Inflammatory macrophage (primary cell): ENCODE data around the gene SDC1.

ENCODE experiments used
- DNase-seq, 2 donors: peaks; one replicate each; pipeline ENCODE4 v3.0.0-alpha.2; 2020 to 2022

SDC1 gene

DNA sequence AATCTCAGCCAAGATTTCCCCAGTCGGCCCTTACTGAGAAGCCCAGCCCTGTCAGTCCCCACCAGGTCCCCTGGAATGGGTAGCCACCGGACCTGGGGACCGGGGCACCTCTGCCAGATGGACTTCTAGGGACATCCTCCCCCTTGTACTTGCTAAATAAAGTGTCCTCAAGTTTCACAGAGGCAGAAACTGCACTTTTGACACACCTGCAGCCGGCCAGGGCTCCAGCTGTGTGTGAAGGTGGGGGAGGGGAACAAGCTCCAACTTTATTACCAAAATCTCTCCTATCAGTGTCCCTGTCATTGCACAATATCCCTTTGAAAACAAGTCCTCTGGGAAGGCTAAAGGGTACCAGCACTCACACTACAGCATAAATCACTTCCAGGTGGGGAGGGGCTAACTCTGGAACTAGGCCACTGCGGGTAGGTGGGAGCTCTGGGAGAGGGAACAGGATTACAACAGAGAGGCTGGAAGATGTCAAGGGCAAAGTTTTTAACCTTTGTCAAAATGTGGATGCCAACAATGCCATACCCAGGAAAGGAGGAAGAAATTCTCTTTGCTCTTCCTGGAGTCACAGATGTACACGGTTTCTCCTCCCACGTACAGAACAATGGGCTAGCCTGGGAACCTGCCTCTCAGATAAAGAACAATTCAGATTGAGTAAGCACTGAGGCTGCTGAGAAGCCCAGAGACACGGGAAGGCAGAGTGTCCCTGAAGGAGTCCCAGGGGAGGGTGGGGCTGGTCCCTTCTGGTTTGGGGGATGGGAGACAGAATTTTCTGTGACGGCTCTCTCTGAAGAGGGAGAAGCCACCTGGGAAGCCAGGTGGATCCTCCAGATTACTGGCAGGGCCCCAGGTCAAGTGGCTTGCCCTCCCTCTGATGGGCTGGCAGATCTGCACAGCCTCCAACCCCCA, 11.0 kb downstream of the SDC1 start:
- no peak for DNase-seq

DNA sequence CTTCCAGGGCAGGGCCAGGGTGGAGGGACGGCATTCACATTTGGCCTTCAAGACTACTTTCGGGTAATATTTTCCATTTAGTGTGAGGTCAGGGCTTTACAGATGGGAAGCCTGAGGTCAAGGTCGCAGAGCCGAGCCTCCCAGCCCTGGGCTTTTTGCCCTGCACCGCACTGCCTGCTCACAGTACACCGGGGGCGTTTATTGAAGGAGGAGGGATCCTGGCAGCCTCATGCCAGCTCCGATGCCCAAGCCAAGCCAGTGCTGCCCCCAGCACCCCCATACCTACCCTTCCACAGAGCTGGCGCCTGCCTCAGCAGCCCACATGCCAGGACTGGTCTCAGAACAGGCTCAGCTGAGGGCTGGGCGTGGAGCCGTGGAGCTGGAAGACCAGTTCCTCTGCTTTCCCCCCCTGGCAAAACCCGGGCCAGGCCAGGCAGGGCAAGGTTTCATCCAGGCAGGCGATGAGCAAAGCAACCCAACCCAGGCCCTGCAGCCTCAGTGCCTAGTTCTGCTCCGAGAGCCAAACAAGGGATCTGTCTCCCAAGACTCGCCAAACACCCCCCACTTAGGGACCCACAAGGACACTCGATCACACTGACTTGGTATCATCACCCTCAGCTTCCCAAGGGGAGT, 11.9 kb downstream of the SDC1 start:
- DNase-seq = no peak

DNA sequence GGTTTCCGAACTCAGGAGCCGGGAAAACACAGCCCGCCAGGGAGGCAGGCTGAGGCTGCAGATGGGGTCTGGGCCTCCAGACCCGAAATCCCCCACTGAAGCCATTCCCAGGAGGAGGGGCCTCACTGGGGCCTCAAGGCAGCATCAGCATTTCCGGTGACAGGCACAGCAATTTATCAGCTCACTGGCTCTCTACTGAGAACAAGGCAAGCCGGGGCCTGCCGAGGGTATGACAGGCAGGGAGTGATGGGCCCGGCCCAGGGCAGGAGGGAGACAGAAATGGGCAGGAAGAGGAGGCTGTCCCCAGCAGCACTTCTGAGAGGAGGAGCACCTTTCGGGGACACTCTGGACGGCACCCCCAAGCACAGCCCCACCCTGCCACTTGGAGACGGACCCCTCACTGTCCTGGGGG, 12.5 kb downstream of the SDC1 start:
- no peak for DNase-seq

DNA sequence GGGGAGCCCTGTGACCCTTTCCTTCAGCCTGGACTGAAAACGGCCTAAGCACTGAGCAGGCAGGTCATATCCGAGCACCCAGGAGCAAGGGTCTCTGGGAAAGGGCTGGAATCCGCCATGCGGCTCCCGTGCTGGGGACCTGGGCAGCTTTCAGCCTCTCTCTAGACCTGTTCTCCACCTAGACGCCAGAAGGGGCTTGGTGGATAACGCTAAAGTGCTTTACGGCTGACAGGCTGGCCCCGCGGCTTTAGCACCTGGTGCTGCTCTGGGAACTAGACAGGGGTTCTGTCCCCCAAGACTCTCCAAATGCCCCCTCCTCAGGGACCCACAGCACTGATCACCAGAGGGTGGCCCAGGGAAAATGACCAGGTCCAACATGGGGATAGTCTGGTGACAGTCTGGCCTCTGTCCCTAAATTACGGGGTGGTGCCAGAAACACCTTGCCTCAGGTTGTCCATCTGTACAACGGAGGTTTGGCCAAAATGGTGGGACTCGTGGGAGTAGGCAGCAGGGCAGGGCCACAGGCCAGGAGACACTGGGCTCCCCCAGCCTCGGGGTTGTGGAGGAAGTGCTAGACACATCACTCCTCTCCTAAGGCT, 13.0 kb downstream of the SDC1 start:
- DNase-seq = no peak

DNA sequence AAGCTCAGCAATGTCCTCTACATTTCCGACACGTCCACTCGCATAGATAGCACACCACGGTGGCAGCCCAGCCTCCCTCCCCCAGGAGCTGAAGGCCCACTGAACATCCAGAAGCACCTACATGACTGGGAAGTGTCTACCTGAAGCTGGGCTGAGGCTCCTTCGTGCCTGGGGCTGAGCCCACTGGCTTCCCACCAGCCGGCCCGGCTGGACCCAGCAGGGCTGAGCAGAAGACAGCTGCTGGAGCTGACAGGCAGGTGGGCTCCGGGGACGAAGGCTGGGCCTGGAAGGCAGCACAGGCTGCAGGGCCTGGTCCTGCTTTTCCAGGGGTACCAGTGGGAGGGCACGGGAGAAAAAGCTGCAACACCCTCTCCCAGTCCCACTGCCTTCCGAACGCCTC, 13.5 kb downstream of the SDC1 start:
- DNase-seq = no peak

DNA sequence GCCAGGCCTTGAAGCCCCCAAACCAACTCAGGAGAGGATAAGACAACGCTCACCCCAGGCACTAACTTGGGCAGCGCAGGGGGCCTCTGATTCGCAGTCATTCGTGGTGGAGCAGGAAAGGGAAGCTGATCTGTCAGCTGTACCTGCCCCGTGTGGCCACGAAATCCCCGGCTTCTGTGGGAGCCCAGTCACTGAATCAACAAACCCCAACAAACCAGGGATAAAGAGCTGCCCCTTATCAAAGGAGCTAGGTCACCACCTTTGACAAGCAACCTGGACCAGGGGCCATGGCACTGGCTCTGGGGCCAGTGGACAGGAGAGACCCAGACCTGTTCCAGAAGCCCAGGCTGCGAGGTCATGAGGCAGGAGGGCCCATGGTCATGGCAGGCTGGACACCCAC, 14.5 kb downstream of the SDC1 start:
- no peak for DNase-seq

DNA sequence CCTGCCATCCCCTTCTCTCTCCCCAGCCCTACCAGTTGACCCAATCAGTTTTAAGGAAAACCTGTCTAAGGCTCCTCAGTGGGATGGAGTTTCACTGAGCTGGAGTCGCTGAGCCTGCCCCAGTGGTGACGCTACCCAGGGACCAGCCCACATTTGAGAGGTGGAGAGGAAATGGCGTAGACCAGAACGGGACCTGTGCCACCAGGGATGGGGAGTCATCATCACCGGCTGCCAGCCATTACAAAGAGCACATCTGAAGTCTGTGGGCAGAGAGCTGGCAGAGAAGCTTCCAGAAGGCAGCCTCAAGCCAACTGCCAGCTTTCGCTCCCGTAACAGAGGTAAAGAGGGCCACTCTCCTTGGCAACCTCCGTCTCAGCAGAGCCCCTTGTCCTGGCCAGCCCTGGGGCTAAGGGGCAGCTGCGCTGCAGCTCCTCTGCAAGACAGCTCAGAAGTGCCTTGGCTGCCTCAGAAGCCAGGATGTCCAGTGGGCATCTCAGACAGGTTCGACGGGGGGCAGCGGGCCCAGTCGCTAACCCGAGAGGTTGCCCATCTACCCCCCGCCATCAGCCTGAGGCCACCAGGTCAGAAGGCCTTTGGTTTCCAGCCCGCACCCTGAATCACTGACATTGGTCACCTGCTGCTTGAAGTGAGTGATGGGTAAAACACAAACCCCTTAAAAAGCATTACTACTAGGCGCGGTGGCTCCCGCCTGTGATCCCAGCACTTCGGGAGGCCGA, 15.4 kb downstream of the SDC1 start:
- DNase-seq = no peak

DNA sequence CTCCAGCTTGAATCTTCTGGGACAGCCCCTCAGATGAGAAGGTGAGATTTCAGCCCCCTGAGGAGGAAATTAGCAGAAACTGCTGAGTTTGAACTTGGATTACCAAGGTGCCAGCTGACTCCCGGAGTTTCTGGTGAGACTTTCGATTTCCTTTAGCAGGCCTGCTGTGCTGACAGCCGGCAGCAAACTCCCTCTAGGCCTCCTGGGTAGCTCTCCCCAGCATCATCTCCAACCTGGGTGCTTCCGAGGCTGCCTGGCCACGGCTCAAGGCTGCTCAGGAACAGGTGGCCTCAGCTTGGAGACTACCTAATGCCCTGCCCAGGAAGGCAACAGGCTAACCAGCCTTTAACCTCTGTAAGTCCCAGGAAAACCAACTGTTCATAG, 16.5 kb downstream of the SDC1 start:
- DNase-seq = no peak

DNA sequence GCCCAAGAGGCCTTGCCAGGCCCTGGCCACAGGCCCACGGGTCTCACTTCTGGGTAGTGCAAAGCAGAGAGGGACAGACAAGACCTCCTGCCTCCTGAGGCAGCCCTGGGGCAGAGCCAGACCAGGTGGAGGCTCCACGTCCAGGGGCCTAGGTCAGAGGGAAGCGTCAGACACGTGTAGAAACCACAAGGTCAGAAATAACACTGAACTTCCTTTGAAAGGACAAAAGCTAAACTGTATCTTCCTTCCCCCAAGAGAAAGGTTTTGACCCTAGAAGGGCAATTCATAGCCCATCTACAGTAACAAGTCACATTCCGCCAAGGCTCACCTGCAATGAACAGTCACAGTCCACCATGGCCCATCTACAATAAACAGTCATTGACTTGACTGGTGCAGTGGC, 17.9 kb downstream of the SDC1 start:
- no peak for DNase-seq

DNA sequence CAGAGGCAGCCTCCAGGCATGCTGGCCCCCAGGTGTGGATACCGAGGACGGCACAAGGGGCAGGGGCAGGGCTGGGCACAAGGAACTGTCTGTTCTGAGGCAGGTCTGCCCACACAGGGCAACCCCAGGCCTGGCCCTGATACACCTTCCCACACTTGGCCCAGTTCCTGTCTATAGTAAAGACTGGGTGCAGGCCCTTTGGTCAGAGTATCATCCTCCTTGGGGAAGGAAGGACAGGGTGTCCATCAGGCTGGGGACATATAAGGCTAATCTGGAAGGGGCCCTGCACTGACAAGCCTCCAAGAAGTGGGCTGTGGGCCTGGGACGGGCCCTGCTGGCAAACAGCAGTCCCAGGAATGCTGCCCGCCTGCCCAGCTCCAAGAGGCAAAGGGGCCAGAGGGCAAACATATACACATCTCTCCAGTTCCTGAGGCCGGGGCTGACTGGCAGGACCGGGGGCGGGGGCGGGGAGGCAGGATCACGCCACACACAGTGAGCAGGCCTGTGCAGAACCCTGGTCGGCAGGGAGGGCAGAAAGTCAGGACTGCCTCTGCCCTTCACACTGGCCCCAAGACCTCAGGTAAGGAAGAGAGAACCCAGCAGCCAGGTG, 18.9 kb downstream of the SDC1 start:
- DNase-seq = no peak

DNA sequence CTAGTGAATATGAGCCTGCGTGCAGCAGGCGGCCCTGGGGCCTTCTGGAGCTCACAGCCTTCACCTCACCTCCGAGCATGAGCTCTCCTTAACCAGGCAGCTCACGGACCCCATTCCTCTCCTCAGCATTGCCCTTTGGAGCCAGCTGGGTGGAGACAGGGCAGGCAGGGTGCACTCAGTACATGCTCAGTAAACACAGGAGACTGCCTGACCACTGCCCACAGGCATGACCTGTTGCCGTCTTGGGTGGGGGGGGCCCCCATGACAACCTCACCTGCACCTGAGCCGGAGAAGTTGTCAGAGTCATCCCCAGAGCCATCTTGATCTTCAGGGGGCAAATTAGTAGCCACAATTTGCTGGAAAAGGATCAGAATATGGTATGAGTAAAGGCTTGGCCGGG, 19.9 kb downstream of the SDC1 start:
- DNase-seq = no peak

DNA sequence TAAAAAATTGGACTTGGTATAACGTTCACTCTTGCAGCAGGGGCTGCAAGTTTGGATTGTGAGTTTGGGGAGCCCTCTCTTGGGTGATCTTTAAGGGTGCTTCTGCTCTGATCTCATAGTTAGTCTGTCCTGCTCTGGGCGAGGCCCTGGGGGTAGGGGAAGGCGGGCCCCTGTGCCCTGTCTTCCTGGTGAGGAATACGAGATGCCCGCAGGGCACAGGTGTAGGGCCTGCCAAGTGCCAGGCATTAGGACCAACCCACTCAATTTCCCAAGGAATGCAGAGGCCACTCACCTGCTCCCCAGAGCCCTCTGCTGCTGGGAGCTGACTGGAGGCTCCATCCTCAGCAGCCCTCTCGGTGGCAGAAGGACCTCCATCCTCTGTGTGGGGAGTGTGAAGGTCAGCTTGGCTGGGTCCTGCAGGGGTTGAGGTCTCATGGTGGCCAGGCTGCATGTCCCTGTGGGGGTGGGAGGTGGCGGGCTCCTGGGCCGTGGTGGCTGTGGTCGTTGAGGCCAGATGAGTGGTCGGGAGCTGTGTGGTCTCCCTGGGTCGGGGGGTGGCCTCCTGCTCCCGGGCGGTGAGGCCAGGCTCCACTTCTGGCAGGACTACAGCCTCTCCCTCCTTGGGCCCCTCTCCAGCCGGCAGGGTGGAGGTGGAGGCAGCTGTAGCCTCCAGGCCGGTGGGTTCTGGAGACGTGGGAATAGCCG, 21.3 kb downstream of the SDC1 start:
- no peak for DNase-seq

DNA sequence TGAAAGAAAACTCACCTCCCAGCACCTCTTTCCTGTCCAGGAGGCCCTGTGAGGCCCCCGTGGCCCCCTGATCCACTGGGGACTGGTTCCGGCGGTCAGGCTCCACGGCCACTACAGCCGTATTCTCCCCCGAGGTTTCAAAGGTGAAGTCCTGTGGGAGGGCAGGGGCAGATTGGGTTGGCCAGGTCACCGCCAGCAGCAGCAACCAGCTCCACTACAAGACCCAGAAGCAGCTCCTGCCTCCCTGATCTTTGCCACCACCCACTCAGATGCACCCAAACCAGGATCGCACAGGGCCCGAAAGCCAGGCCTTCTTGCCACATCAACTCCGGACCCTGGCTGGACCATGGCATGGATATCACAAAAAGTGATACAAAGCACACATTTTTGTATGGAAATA, 21.9 kb downstream of the SDC1 start:
- no peak for DNase-seq

DNA sequence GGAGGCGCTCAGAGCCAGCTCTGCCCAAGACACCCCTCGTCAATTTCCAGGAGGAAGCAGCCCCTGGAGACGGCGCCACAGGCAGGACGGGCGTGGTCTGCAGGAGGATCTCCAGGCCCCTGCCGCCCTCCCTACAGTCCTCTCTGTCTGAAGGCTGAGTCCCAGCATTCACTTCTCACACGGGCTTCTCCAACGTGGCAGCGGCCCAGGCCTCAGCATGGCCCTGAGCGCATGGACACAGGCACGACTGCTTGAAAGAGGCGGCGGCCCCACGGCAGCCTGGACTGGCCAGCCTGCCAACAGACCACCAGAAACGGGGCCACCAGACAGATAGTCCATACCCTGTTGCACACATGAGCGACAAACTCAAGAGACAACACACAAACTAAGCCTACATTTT, 23.3 kb downstream of the SDC1 start:
- DNase-seq = no peak

DNA sequence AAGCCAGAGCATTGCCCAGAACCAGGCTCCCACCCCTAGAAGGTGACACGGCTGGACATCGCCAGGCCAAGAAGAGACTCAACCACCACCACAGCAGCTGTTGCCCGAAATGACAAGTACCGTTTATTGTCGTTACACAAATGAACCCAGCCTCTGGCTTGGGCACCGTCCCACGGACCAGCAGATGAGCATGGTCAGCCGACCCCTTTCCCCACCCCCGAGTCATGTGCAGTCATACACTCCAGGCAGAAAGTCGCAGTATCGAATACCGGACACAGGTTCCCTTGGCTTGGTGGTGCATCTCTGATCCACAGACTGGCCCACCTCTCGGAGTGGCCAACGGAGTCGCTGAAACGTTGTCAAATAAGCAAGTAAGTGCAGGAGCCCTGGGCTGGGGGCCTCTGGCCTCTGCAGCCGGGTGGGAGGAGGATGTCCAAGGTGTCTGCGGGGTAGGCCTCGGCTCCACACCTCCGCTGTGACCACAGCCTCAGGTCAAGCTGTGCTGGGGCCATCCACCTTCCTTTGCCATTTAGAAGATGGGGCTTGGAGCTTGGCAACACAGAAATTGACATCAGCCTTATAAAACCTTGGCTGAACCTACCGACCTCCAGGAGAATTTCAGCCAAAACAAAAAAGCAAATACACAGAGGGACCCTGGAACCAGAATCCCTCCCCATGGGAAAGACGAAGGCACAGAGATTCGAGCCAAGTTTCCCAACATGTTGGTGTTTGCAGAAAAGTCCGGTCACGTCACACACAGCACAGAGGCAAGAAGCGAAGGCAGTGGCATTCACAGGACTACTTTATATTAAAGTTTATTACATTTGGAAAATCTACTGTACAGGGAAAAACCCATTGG, 24.0 kb downstream of the SDC1 start:
- DNase-seq = no peak

DNA sequence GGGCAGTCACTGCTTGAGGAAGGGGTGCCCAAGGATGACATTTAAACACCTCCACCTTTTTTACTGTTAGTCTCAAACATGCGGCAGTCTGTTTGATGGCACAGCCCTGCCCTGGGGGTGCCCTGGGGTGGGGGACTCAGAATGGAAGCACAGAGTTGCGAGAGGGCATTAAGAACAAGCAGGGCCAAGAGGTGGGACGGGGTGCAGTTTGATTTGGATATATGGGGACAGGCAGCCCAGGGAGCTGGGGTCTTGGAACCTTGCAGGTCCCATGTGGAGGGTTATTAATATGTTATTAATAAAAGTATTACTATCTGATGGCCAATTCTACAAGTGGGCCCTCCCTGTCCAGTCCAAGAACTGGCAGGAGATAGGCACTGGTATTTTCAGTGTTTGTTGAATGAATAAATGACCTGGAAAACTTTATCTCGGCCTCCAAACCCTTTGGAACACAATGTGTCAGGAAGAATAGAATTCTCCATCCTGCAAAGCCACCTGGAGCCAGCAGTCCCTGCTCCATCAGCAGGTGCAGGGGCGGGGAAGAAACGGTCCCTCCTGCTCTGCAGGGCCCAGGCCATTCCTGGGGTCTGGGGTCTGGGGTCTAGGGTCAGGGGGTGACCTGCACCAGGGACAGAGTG, 25.2 kb downstream of the SDC1 start:
- DNase-seq = no peak

DNA sequence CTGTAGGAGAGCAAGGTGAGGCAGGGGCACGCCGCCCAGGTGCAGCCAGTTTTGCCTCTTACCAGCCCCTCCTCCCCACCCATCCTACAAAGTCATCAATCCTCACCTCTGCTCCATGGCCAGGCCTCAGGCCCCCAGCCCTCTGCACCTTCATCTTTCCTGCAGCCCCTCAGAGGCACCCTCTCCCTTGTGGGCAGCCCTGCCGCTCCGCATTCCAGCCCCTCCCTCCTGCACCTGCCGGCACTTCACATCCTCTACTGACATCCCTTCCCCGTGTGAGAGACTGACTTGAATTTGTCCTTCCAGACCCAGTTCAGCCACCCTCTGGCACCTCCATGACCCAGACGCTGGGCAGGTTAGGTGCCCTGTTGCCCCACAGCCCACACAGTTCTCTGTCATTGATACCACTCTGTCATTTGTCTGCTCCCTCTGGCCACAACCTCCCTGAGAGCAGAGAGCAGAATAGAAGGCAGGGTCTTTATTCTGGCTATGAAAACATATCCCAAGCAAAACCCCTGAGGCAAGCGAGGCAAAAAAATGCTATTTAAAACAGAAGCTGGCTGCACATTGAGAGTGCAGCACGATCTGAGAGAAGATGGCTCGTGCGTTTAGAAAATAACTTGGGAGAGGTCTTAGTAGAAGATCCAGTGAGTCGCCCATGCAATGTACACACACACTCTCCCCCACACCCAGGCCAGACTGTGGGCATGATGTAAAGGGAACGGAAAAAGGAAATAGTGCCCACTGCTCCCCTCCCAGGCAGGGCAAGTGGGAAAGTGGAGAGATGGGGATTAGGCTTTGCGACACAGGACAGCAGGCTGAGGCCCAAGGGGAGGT, 25.9 kb downstream of the SDC1 start:
- DNase-seq = peak in 1 of 2 donors; percentile 50

DNA sequence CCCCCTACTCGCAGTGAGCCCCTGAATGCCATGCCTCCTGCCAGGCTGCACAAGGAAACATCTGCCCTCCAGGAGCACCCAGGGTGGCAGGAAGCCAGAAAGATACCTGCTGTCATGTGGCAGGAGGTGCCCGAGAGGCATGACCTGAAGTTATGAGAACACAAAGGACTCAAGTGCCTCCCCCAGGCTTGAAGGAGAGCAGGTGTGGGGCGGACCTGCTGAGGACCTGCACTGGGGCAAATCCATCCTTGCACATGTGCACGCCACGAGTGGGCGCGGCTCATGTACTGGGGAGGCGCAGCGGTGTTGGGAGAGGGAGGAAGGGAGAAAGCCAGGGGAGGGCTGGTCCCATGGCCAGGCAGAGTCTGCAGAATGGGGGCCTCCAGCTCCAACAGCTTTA, 26.9 kb downstream of the SDC1 start:
- no peak for DNase-seq

DNA sequence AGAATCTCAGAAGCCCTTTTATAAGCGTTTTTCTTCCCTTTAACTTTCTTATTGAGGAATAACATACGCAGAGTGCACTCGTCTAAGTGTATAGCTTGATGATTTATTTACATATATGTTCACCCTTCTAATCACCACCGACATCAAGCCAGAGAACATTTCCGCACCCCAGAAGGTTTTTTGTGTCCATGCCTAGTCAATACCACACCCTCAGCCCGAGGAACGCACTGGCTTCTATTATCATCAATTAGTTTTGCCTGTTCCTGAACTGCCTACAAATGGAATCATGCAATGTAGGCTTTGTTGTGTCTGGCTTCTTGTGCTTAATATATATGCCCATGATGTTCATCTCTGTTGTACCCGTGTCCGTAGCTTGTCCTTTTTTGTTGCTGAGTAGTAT, 27.7 kb downstream of the SDC1 start:
- no peak for DNase-seq
